Upper lobe of left lung (tissue), 6 donors: Measurements from ENCODE around the gene POLD2. TPM values are rescaled to one million over a fixed set of nuclear protein-coding genes. Genes with fewer than 3 reads are reported as not detected.
A peak's percentile ranks its signal among the peaks of the same experiment; 100 is the strongest.

Experiments used
- ATAC-seq, 2 donors: fragments of 200-7000 bp; cut with Tn5 transposase; one replicate each; pipeline ENCODE4 v1.9.1; 2022; ENCODE audit warnings: mild to moderate bottlenecking in 2 of 2, moderate library complexity in 2 of 2; ENCODE audit not compliant: low FRiP score in 2 of 2
- DNase-seq, 2 donors: peaks; one replicate each; pipeline ENCODE4 v3.0.0-alpha.2; 2019 to 2020
- H3K27ac ChIP-seq, 4 donors: fragments of 200-600 bp; sonication (generic); one replicate each; pipeline ENCODE4 v1.5.1; 2016 to 2019
- H3K27me3 ChIP-seq, 4 donors: fragments of 200-600 bp; sonication (generic); one replicate each; pipeline ENCODE4 v1.5.1; 2017 to 2019
- H3K36me3 ChIP-seq, 4 donors: fragments of 200-600 bp; sonication (generic); one replicate each; pipeline ENCODE4 v1.5.1; 2016 to 2019
- H3K4me1 ChIP-seq, 4 donors: fragments of 200-600 bp; sonication (generic); one replicate each; pipeline ENCODE4 v1.5.1; 2018 to 2019
- H3K4me3 ChIP-seq, 4 donors: fragments of 200-600 bp; sonication (generic); one replicate each; pipeline ENCODE4 v1.5.1; 2017 to 2019; ENCODE audit warnings: mild to moderate bottlenecking in 2 of 4, moderate library complexity in 1 of 4
- H3K9me3 ChIP-seq, 4 donors: fragments of 200-600 bp; sonication (generic); one replicate each; pipeline ENCODE4 v1.5.1; 2018 to 2019
- CTCF ChIP-seq, 6 experiments: fragments of 450-650 bp in 4 of 6; fragments of 200-600 bp in 2 of 6; sonication (generic) in 2 of 6; IDR thresholded peaks; one replicate each; pipeline ENCODE4 v1.5.1; 2016 to 2019; ENCODE audit warnings: antibody characterized with exemption in 6 of 6
- EP300 ChIP-seq, 4 donors: sonication (generic); formaldehyde crosslinking; IDR thresholded peaks; one replicate each; pipeline ENCODE4 v1.5.1; 2017; ENCODE audit warnings: antibody characterized with exemption in 4 of 4, control low read depth in 2 of 4
- POLR2A ChIP-seq, 4 donors: fragments of 450-650 bp; IDR thresholded peaks; one replicate each; pipeline ENCODE4 v1.5.1; 2016 to 2017; ENCODE audit warnings: antibody characterized with exemption in 4 of 4, mild to moderate bottlenecking in 2 of 4
- POLR2AphosphoS5 ChIP-seq, 2 donors: sonication (generic); formaldehyde crosslinking; IDR thresholded peaks; one replicate each; pipeline ENCODE4 v1.5.1; 2017; ENCODE audit warnings: antibody characterized with exemption in 2 of 2
- WGBS, 2 donors: methylation state at CpG; one replicate each; pipeline ENCODE4 v1.1.5; 2017 to 2018; 5-methylcytosine and 5-hydroxymethylcytosine counted together
- total RNA-seq, 6 donors: library from RNA; depleted of rRNA in 4 of 6; stranded (reverse); fragments of >200 nt in 4 of 6; gene quantifications; one replicate each; pipeline versions ENCODE4 v1.1.0 to v1.2.1, GENCODE V29; 2016 to 2021
- donor health status: DM: no; HTN: no; CAD: no; lungs with moderate emphysema.
- donor health status: DM: no; HTN: yes; CAD: no; lungs with severe emphysema.

The POLD2 gene
- total RNA-seq, 6 donors from 2014 or later, result 27.2 to 70.1 (median 52.5) TPM

GRCh38 chr7:44101303-44101965, 21.9 kb downstream of the POLD2 start:
- H3K27me3 ChIP-seq, result peaks cover 0 to 10% (median 6%) of the 10 kb centered on the region in 4 donors
- peak overlapping the region; percentile 53 to 91 (median 66) for H3K27ac ChIP-seq
- TF ChIP-seq CTCF (IDR thresholded peaks at IDR 0.05) (no peak), POLR2AphosphoS5 (IDR thresholded peaks at IDR 0.05) (no peak), EP300 (IDR thresholded peaks at IDR 0.05) (no peak), POLR2A (IDR thresholded peaks at IDR 0.05) (no peak)
- no peak overlapping the region for H3K4me3 ChIP-seq
- no peaks in the 10 kb centered on the region for H3K9me3 ChIP-seq
- no peak for DNase-seq
- WGBS, 2 donors, result 83 to 91% methylated on average over 1 to 3 of the region's 3 CpGs
- H3K36me3 ChIP-seq, result no peaks in the 10 kb centered on the region
- ATAC-seq, result no peak
- peaks cover 5 to 16% (median 9%) of the 10 kb centered on the region in 4 donors for H3K4me1 ChIP-seq

GRCh38 chr7:44100458-44101302, 22.7 kb downstream of the POLD2 start:
- DNase-seq, result no peak

GRCh38 chr7:44099669-44100068, 23.7 kb downstream of the POLD2 start:
- no peaks in the 10 kb centered on the region for H3K9me3 ChIP-seq
- no peak for DNase-seq
- peaks cover 0 to 9% (median 4%) of the 10 kb centered on the region in 4 donors for H3K27me3 ChIP-seq
- no peak overlapping the region for H3K4me3 ChIP-seq
- WGBS, 2 donors, result 42 to 60% methylated on average over 4 of the region's 4 CpGs
- TF ChIP-seq EP300 (IDR thresholded peaks at IDR 0.05), result no peak
- no peaks in the 10 kb centered on the region for H3K36me3 ChIP-seq
- no peak overlapping the region for H3K27ac ChIP-seq
- ATAC-seq, result no peak
- peaks cover 4 to 11% (median 8%) of the 10 kb centered on the region in 4 donors for H3K4me1 ChIP-seq

More at GRCh38 chr7:44100458-44101302, 22.7 kb downstream of the POLD2 start:
- peaks cover 0 to 10% (median 6%) of the 10 kb centered on the region in 4 donors for H3K27me3 ChIP-seq
- peak overlapping the region; percentile 16 to 91 (median 66) for H3K27ac ChIP-seq
- WGBS, 2 donors, result 61 to 76% methylated on average over 7 to 9 of the region's 10 CpGs
- H3K4me1 ChIP-seq, result peaks cover 5 to 16% (median 9%) of the 10 kb centered on the region in 4 donors
- no peaks in the 10 kb centered on the region for H3K36me3 ChIP-seq
- H3K9me3 ChIP-seq, result no peaks in the 10 kb centered on the region
- no peak overlapping the region for H3K4me3 ChIP-seq
- no peak for ATAC-seq
- peak in 1 of 2 donors; percentile 21 for TF ChIP-seq POLR2AphosphoS5 (IDR thresholded peaks at IDR 0.05)
- no peak for TF ChIP-seq EP300 (IDR thresholded peaks at IDR 0.05)

DNA sequence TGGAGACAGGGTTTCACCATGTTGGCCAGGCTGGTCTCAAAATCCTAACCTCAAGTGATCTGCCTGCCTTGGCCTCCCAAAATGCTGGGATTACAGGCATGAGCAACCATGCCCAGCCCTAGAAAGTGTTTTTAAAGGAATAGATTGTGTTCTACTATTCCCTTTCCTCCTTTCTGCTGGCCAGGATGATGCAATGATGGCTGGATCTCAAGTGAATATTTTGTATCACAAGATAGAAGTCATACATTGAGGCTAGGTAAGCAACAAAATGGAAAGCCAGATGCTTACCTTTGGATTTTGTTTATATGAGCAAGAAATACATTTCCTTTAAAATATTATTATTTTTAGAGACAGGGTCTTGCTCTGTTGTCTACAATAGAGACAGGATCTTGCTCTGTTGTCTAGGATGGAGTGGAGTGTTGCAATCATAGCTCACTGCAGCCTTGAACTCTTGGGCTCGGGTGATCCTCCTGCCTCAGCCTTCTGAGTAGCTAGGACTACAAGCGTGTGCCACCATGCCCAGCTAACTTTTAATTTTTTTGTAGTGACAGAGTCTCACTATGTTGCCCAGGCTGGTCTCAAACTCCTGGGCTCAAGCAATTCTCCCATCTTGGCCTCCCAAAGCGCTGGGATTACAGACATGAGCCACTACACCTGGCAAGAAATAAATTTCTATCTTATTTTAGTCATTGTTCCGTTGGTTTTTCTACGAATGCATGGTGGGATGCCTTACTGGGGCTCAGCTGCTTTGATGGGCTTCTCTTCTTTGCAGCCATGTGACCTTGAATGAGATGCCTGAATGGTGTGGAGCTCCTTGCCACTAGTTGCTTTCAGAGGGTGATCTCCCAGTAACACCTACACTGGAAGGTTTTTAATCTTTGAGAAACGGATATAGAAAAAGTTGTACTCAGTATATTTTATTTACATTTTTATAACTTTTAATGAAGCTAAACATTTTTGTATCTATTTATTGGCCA, 25.0 kb downstream of the POLD2 start:
- no peaks in the 10 kb centered on the region for H3K36me3 ChIP-seq
- no peaks in the 10 kb centered on the region for H3K27me3 ChIP-seq
- H3K27ac ChIP-seq, result no peak overlapping the region
- no peak overlapping the region for H3K4me3 ChIP-seq
- peaks cover 0 to 6% (median 4%) of the 10 kb centered on the region in 4 donors for H3K4me1 ChIP-seq
- no peak for DNase-seq
- 87% methylated on average over 6 of the region's 6 CpGs for WGBS, 2 donors
- ATAC-seq, result no peak
- TF ChIP-seq EP300 (IDR thresholded peaks at IDR 0.05), result no peak
- TF ChIP-seq POLR2AphosphoS5 (IDR thresholded peaks at IDR 0.05), result no peak
- TF ChIP-seq POLR2A (IDR thresholded peaks at IDR 0.05), result no peak
- TF ChIP-seq CTCF (IDR thresholded peaks at IDR 0.05), result no peak
- no peaks in the 10 kb centered on the region for H3K9me3 ChIP-seq

GRCh38 chr7:44097064-44097932, 26.1 kb downstream of the POLD2 start:
- no peak overlapping the region for H3K27ac ChIP-seq
- no peaks in the 10 kb centered on the region for H3K36me3 ChIP-seq
- H3K4me1 ChIP-seq, result peaks cover 0 to 5% (median 2%) of the 10 kb centered on the region in 4 donors
- peak in 1 of 2 donors; percentile 13 for ATAC-seq
- H3K4me3 ChIP-seq, result no peak overlapping the region
- DNase-seq, result no peak
- H3K27me3 ChIP-seq, result no peaks in the 10 kb centered on the region
- TF ChIP-seq POLR2A (IDR thresholded peaks at IDR 0.05), result no peak
- TF ChIP-seq EP300 (IDR thresholded peaks at IDR 0.05), result no peak
- no peak for TF ChIP-seq CTCF (IDR thresholded peaks at IDR 0.05)
- TF ChIP-seq POLR2AphosphoS5 (IDR thresholded peaks at IDR 0.05), result no peak
- H3K9me3 ChIP-seq, result no peaks in the 10 kb centered on the region
- WGBS, 2 donors, result 76 to 82% methylated on average over 9 of the region's 9 CpGs
